ENCODE results near the gene G3BP2.

Gene G3BP2

GRCh38 chr4:75637176-75637575, 36.0 kb downstream of the G3BP2 start:
- no peak for DNase-seq

- DNase-seq, result no peak
Measured at GRCh38 chr4:75634951-75635350, 38.3 kb downstream of the G3BP2 start.

- DNase-seq, result no peak
Measured at GRCh38 chr4:75634281-75634680, 38.9 kb downstream of the G3BP2 start.

- no peak for DNase-seq
Measured at GRCh38 chr4:75633846-75634245, 39.4 kb downstream of the G3BP2 start.

GRCh38 chr4:75630937-75631329, 42.3 kb downstream of the G3BP2 start:
- no peak for DNase-seq

GRCh38 chr4:75630174-75630936, 42.9 kb downstream of the G3BP2 start, which contains the start of gene CDKL2:
Gene CDKL2, minus strand, starts transcription at chr4:75630528. Its CDS starts 4,540 bp downstream, at chr4:75625988.
- DNase-seq, result peak; percentile 86

GRCh38 chr4:75629239-75629638, 44.0 kb downstream of the G3BP2 start:
- no peak for DNase-seq

- DNase-seq, result no peak
Measured at GRCh38 chr4:75623026-75623425, 50.2 kb downstream of the G3BP2 start.

GRCh38 chr4:75621715-75622114, 51.5 kb downstream of the G3BP2 start:
- DNase-seq, result no peak

GRCh38 chr4:75612306-75612705, 60.9 kb downstream of the G3BP2 start:
- no peak for DNase-seq

GRCh38 chr4:75605928-75606327, 67.3 kb downstream of the G3BP2 start:
- no peak for DNase-seq

GRCh38 chr4:75599647-75600046, 73.6 kb downstream of the G3BP2 start:
- DNase-seq, result no peak

GRCh38 chr4:75598390-75598789, 74.8 kb downstream of the G3BP2 start:
- DNase-seq, result no peak

- no peak for DNase-seq
Measured at GRCh38 chr4:75596061-75596460, 77.2 kb downstream of the G3BP2 start.

- no peak for DNase-seq
Measured at GRCh38 chr4:75593393-75593792, 79.8 kb downstream of the G3BP2 start.
